Hepatocyte (in vitro differentiated cells): ENCODE measurements around the gene MTA1. TPM values are rescaled to one million over a fixed set of nuclear protein-coding genes. Genes with fewer than 3 reads are reported as not detected.

Source experiments
- DNase-seq: peaks from one replicate; pipeline ENCODE4 v3.0.0-alpha.2; 2016; ENCODE audit warnings: low spot score
- H2AFZ ChIP-seq: fragments of 200-600 bp; sonication (generic); 2 replicates; pipeline ENCODE4 v1.6.0; 2016; ENCODE audit warnings: antibody characterized with exemption, mild to moderate bottlenecking
- H3K27ac ChIP-seq: fragments of 200-600 bp; sonication (generic); 2 replicates; pipeline ENCODE4 v1.5.1; 2016; ENCODE audit warnings: mild to moderate bottlenecking
- H3K27me3 ChIP-seq: fragments of 200-600 bp; sonication (generic); 2 replicates; pipeline ENCODE4 v1.6.1; 2016
- H3K36me3 ChIP-seq: fragments of 200-600 bp; sonication (generic); replicated peaks from 2 replicates; pipeline ENCODE4 v1.5.1; 2016; ENCODE audit warnings: low read depth; ENCODE audit not compliant: insufficient read depth
- H3K4me1 ChIP-seq: fragments of 200-600 bp; sonication (generic); 2 replicates; pipeline ENCODE4 v1.5.1; 2016; ENCODE audit warnings: mild to moderate bottlenecking, moderate library complexity; ENCODE audit not compliant: insufficient read depth
- H3K4me2 ChIP-seq: fragments of 200-600 bp; sonication (generic); 2 replicates; pipeline ENCODE4 v1.6.0; 2016
- H3K4me3 ChIP-seq: fragments of 200-600 bp; sonication (generic); 2 replicates; pipeline ENCODE4 v1.5.1; 2016; ENCODE audit warnings: mild to moderate bottlenecking
- H3K79me2 ChIP-seq: fragments of 200-600 bp; sonication (generic); 2 replicates; pipeline ENCODE4 v1.6.0; 2017; ENCODE audit warnings: mild to moderate bottlenecking
- H3K9me2 ChIP-seq: fragments of 200-600 bp; sonication (generic); replicated peaks from 2 replicates; pipeline ENCODE4 v1.6.0; 2017; ENCODE audit warnings: mild to moderate bottlenecking; ENCODE audit not compliant: insufficient read depth
- H3K9me3 ChIP-seq: fragments of 200-600 bp; sonication (generic); 2 replicates; pipeline ENCODE4 v1.5.1; 2016; ENCODE audit warnings: low read depth, mild to moderate bottlenecking
- H4K20me1 ChIP-seq: fragments of 200-600 bp; sonication (generic); 2 replicates; pipeline ENCODE4 v1.6.0; 2016; ENCODE audit warnings: mild to moderate bottlenecking; ENCODE audit not compliant: insufficient read depth, poor library complexity, severe bottlenecking
- EZH2 ChIP-seq: fragments of 200-600 bp; sonication (generic); IDR thresholded peaks from 2 replicates; pipeline ENCODE4 v1.6.1; 2016; ENCODE audit warnings: antibody characterized with exemption, mild to moderate bottlenecking, borderline replicate concordance
- EZH2phosphoT487 ChIP-seq: fragments of 200-600 bp; sonication (generic); IDR thresholded peaks from one replicate; pipeline ENCODE4 v1.6.1; 2018; ENCODE audit warnings: antibody characterized with exemption, mild to moderate bottlenecking, low read depth, moderate library complexity; ENCODE audit not compliant: unreplicated experiment, severe bottlenecking
- WGBS: methylation state at CpG from one replicate; pipeline ENCODE4 v1.1.6; 2016; ENCODE audit warnings: low lambda C conversion rate; ENCODE audit errors: missing lambda C conversion rate; 5-methylcytosine and 5-hydroxymethylcytosine counted together
- polyA plus RNA-seq: library from polyadenylated mRNA; unstranded; fragments of >200 nt; fragmentation: Nextera tagmentation; extraction: Ambion mirVana; gene quantifications from 2 replicates; pipeline ENCODE4 v1.2.1, GENCODE V29; 2016
- total RNA-seq: library from RNA; depleted of rRNA; stranded (reverse); fragments of >200 nt; gene quantifications from 2 replicates; pipeline ENCODE4 v1.2.3, GENCODE V29; 2014
- TF ChIP-seq, protein P1 (sequence below): fragments of 200-600 bp; sonication (generic); IDR thresholded peaks from 2 replicates; pipeline ENCODE4 v1.5.1; 2016; ENCODE audit warnings: antibody characterized with exemption, mild to moderate bottlenecking; ENCODE audit not compliant: poor library complexity

Gene MTA1
- total and polyA plus RNA-seq, 2 experiments from 2014 or later, result 48.1 to 52.7 TPM

- Histone ChIP-seq H3K4me3 (no peak overlapping the region), H3K9me3 (no peaks in the 10 kb centered on the region), H3K79me2 (no peaks in the 10 kb centered on the region), H3K4me2 (peak overlapping the region; percentile 62), H3K9me2 (no peaks in the 10 kb centered on the region), H3K27ac (no peak overlapping the region), H2AFZ (no peak overlapping the region), H4K20me1 (no peaks in the 10 kb centered on the region), H3K36me3 (no peaks in the 10 kb centered on the region), H3K27me3 (peaks cover 48% of the 10 kb centered on the region), H3K4me1 (peaks cover 47% of the 10 kb centered on the region)
- TF ChIP-seq, protein P1, sequence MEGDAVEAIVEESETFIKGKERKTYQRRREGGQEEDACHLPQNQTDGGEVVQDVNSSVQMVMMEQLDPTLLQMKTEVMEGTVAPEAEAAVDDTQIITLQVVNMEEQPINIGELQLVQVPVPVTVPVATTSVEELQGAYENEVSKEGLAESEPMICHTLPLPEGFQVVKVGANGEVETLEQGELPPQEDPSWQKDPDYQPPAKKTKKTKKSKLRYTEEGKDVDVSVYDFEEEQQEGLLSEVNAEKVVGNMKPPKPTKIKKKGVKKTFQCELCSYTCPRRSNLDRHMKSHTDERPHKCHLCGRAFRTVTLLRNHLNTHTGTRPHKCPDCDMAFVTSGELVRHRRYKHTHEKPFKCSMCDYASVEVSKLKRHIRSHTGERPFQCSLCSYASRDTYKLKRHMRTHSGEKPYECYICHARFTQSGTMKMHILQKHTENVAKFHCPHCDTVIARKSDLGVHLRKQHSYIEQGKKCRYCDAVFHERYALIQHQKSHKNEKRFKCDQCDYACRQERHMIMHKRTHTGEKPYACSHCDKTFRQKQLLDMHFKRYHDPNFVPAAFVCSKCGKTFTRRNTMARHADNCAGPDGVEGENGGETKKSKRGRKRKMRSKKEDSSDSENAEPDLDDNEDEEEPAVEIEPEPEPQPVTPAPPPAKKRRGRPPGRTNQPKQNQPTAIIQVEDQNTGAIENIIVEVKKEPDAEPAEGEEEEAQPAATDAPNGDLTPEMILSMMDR, result no peak
- TF ChIP-seq EZH2phosphoT487, result no peak
- no peak for TF ChIP-seq EZH2
- WGBS, result 63% methylated on average over 2 of the region's 56 CpGs
- no peak for DNase-seq
These were observed 58.2 kb downstream of the MTA1 start for GRCh38 chr14:105477660-105478397.

DNA sequence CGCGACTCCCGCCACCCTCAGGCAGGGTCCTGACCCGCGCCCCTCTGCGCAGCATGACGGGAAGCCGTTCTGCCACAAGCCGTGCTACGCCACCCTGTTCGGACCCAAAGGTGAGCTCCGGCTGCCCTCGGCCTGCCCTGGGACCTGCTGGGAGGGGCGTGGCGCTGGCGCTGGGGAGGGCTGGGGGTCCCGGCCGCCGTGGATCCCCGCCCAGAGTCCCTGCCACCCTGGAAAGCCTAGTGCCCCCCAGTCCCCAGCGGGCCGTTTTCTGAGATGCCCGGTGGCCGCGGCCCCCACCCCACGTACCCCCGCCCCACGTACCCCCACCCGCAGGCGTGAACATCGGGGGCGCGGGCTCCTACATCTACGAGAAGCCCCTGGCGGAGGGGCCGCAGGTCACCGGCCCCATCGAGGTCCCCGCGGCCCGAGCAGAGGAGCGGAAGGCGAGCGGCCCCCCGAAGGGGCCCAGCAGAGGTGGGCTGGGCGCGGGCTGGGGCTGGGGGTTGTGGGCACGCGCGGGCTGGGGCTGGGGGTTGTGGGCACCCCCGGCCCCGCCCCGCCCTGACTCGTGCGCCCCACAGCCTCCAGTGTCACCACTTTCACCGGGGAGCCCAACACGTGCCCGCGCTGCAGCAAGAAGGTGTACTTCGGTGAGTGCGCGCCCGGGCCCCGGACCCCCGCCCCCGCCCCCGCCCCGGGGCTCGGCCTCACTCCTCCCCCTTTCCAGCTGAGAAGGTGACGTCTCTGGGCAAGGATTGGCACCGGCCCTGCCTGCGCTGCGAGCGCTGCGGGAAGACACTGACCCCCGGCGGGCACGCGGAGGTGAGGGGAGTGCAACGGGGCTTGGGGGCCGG lies 59.0 kb downstream of the MTA1 start:
- Histone ChIP-seq H2AFZ (no peak overlapping the region), H3K4me2 (peak overlapping the region; percentile 62), H3K4me1 (peaks cover 41% of the 10 kb centered on the region), H3K36me3 (no peaks in the 10 kb centered on the region), H3K27me3 (peaks cover 48% of the 10 kb centered on the region), H3K27ac (no peak overlapping the region), H3K9me3 (no peaks in the 10 kb centered on the region), H3K9me2 (no peaks in the 10 kb centered on the region), H3K4me3 (no peak overlapping the region), H4K20me1 (no peaks in the 10 kb centered on the region), H3K79me2 (no peaks in the 10 kb centered on the region)
- TF ChIP-seq, protein P1, result no peak
- TF ChIP-seq EZH2 (peak; percentile 70), EZH2phosphoT487 (peak; percentile 18)
- 35% methylated on average over 20 of the region's 81 CpGs for WGBS
- DNase-seq, result no peak

- no peak overlapping the region for H3K27ac ChIP-seq
- H3K9me2 ChIP-seq, result no peaks in the 10 kb centered on the region
- H3K79me2 ChIP-seq, result no peaks in the 10 kb centered on the region
- no peak for DNase-seq
- no peaks in the 10 kb centered on the region for H4K20me1 ChIP-seq
- H2AFZ ChIP-seq, result no peak overlapping the region
- no peaks in the 10 kb centered on the region for H3K9me3 ChIP-seq
- no peak overlapping the region for H3K4me2 ChIP-seq
- peaks cover 41% of the 10 kb centered on the region for H3K4me1 ChIP-seq
- H3K4me3 ChIP-seq, result no peak overlapping the region
- TF ChIP-seq EZH2phosphoT487 (no peak), EZH2 (no peak)
- TF ChIP-seq, protein P1, result no peak
- WGBS, result 66% methylated on average over 33 of the region's 34 CpGs
- no peaks in the 10 kb centered on the region for H3K36me3 ChIP-seq
- H3K27me3 ChIP-seq, result peaks cover 48% of the 10 kb centered on the region
These were observed 60.0 kb downstream of the MTA1 start for GRCh38 chr14:105479431-105480158.
